SKM-1 treated with dmso at 0.1 percent for 144 hours (cell line): Measurements from ENCODE around the gene DLX5.

Experiments
- DNase-seq: peaks from one replicate; lab custom pipeline; 2025; ENCODE audit not compliant: unreplicated experiment; lab: John Stamatoyannopoulos, UW

The DLX5 gene

GRCh38 chr7:96992192-96993005, 32.2 kb downstream of the DLX5 start:
- no peak for DNase-seq

DNA sequence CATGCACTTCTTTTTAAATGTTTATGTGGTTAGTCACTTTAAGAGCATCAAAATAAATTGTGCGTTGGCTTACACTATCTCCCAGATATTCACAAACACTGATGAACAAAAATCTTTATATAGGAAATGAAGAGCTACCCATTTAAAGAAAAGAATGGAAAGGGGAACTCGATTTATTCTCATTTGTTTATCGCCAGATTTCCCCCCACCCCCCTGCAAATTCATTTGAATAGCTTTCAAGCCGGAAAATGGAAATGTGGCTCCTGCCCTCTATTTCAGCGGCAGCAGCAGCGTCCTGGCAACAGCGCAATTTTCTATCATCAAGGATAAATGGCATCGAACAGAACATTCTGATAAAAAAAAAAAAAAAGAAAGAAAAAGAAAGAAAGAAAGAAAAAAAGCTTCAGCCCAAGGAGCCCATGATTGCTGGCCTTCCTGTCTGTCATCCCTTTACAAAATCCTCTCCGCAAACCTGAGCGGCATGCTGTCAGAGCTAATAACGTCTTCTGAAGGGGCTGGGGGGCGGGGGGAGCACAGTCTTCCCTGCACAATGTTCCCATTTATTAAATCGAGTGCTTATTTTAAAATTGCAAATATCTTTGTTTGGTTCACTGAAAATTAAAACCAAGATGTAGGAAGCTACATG, 33.0 kb downstream of the DLX5 start:
- DNase-seq = no peak

- DNase-seq = no peak
Observed at GRCh38 chr7:96989859-96990317, 34.7 kb downstream of the DLX5 start.

- DNase-seq = no peak
Observed at GRCh38 chr7:96989241-96989858, 35.3 kb downstream of the DLX5 start.

- DNase-seq = no peak
Observed at GRCh38 chr7:96987719-96988118, 36.9 kb downstream of the DLX5 start.

GRCh38 chr7:96986901-96987300, 37.7 kb downstream of the DLX5 start:
- DNase-seq = no peak

- no peak for DNase-seq
Observed at GRCh38 chr7:96985992-96986391, 38.6 kb downstream of the DLX5 start.

DNA sequence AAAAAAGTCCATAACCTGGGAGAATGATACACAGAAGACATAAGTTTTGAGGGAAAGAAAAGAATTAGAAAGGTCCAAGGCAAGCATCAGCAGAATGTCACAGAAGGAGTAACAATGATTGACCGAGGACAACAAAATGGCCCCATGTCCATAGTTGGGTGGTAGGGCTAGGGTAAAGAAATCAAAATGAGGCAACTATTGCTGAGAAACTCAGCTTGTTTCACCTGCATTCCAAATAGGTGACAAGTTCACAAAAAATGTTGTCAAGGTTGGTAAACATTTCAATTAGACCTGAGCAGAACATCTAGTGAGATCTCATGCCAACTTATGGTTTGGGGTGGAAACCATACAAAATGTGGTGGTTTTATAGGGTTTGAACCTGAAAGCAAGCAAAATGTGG, 42.0 kb downstream of the DLX5 start:
- DNase-seq = no peak

- DNase-seq = no peak
Observed at GRCh38 chr7:96979551-96980276, 44.9 kb downstream of the DLX5 start.

- no peak for DNase-seq
Observed at GRCh38 chr7:96977445-96977844, 47.2 kb downstream of the DLX5 start.

GRCh38 chr7:96976106-96976505, 48.5 kb downstream of the DLX5 start:
- DNase-seq = no peak

GRCh38 chr7:96973986-96974385, 50.6 kb downstream of the DLX5 start:
- DNase-seq = no peak

GRCh38 chr7:96970739-96971138, 53.9 kb downstream of the DLX5 start:
- DNase-seq = no peak
